Prostate gland (tissue), 2 donors: ENCODE data around the gene PRKCD.
A peak's percentile ranks its signal among the peaks of the same experiment; 100 is the strongest.

Source experiments
- POLR2A ChIP-seq: fragments of 450-650 bp; IDR thresholded peaks from one replicate; pipeline ENCODE4 v1.6.1; 2016; ENCODE audit warnings: antibody characterized with exemption, mild to moderate bottlenecking
- TF ChIP-seq, protein P1 (sequence below), 4 experiments: fragments of 200-600 bp in 2 of 4; fragments of 450-650 bp in 2 of 4; sonication (generic) in 2 of 4; IDR thresholded peaks; 1 replicate in 3 of 4; 2 replicates in 1 of 4; pipeline ENCODE4 v1.5.1; 2016 to 2019; ENCODE audit warnings: antibody characterized with exemption in 4 of 4, mild to moderate bottlenecking in 2 of 4, moderate library complexity in 2 of 4

GRCh38 chr3:53196575-53197407 lies 35.8 kb downstream of the PRKCD start:
- TF ChIP-seq, protein P1, sequence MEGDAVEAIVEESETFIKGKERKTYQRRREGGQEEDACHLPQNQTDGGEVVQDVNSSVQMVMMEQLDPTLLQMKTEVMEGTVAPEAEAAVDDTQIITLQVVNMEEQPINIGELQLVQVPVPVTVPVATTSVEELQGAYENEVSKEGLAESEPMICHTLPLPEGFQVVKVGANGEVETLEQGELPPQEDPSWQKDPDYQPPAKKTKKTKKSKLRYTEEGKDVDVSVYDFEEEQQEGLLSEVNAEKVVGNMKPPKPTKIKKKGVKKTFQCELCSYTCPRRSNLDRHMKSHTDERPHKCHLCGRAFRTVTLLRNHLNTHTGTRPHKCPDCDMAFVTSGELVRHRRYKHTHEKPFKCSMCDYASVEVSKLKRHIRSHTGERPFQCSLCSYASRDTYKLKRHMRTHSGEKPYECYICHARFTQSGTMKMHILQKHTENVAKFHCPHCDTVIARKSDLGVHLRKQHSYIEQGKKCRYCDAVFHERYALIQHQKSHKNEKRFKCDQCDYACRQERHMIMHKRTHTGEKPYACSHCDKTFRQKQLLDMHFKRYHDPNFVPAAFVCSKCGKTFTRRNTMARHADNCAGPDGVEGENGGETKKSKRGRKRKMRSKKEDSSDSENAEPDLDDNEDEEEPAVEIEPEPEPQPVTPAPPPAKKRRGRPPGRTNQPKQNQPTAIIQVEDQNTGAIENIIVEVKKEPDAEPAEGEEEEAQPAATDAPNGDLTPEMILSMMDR (IDR thresholded peaks at IDR 0.05): peak in 2 of 4 experiments; percentile 7 to 19
- TF ChIP-seq POLR2A: no peak
